ENCODE data around the gene LAMA3.

Gene LAMA3

DNA sequence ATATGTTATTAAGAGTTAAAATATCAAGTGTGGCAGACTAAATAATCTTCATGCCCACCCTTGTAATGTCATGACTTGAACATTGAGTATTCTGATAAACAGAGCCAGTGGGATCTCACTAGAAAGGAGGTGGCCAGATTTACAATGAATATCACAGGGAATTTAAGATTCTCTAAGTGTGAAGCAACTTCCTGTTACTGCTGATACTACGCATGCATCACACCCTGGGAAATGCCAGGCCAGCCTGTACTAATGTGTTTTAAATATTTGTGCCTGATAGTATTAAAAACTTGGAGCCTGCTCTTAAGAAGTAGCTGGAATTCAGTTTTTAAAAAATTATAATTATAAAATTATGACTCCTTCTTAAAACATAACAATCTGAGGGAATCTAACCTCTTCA lies 148.3 kb downstream of the LAMA3 start:
- Histone ChIP-seq H3K4me3 (ENCODE audit: low read depth, low read length) (no peak overlapping the region), H3K4me1 (ENCODE audit: control insufficient read depth, insufficient read depth, low read length) (no peaks in the 10 kb centered on the region), H3K27me3 (ENCODE audit: control insufficient read depth, insufficient read depth, low read length) (no peaks in the 10 kb centered on the region), H3K9ac (ENCODE audit: low read depth, low read length) (no peak overlapping the region), H3K9me3 (ENCODE audit: control insufficient read depth, insufficient read depth, low read length) (no peaks in the 10 kb centered on the region), H3K36me3 (ENCODE audit: control insufficient read depth, insufficient read depth, low read length) (no peaks in the 10 kb centered on the region)

DNA sequence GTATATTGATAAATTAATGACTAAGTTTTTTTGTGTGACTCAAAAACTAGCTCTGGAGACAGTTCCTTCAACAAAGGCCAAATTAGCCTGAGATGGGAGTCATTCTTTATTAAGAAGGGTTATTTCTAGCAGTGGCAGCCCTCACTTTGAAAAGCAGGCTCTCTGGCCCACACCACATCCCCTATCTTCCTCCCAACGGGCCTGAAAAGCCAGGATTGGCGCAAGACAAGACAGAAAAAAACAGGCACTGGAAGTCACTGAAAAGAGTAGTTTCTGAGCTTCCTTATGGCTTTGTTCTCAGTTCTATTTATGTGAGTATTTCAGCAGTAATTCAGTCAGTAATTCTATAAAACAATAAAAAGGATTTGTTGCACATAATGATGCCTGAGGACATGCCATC lies 149.0 kb downstream of the LAMA3 start:
- Histone ChIP-seq H3K36me3 (ENCODE audit: control insufficient read depth, insufficient read depth, low read length) (no peaks in the 10 kb centered on the region), H3K4me1 (ENCODE audit: control insufficient read depth, insufficient read depth, low read length) (no peaks in the 10 kb centered on the region), H3K4me3 (ENCODE audit: low read depth, low read length) (no peak overlapping the region), H3K9ac (ENCODE audit: low read depth, low read length) (no peak overlapping the region), H3K27me3 (ENCODE audit: control insufficient read depth, insufficient read depth, low read length) (no peaks in the 10 kb centered on the region), H3K9me3 (ENCODE audit: control insufficient read depth, insufficient read depth, low read length) (no peaks in the 10 kb centered on the region)

DNA sequence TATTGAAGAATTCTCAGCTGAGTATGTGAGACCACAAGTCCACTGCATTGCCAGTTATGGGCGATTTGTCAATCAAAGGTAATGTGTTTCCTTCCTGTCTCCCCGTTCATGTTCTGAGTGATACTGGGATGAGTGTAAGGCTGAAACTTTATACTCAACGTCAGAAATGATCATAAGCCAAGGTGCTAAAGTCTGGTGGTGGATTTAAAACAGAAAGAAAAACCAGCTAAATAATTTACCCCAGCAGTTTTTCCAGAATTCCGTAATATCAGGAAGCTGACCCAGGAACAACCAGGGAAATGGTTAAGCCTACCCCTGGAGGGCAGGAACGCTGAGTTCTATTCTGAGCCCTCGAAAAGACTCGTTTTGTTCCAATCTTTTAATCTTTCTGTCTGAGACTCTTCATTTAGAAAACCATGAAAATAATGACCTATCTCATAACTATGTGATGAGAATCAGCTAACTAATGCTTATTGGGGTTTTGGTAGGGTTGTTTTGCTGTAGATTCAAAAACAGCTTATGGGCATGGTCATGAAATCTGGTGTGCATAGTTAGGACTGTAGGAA lies 149.6 kb downstream of the LAMA3 start:
- Histone ChIP-seq H3K9me3 (ENCODE audit: control insufficient read depth, insufficient read depth, low read length) (no peaks in the 10 kb centered on the region), H3K4me1 (ENCODE audit: control insufficient read depth, insufficient read depth, low read length) (no peaks in the 10 kb centered on the region), H3K36me3 (ENCODE audit: control insufficient read depth, insufficient read depth, low read length) (no peaks in the 10 kb centered on the region), H3K27me3 (ENCODE audit: control insufficient read depth, insufficient read depth, low read length) (no peaks in the 10 kb centered on the region), H3K9ac (ENCODE audit: low read depth, low read length) (no peak overlapping the region), H3K4me3 (ENCODE audit: low read depth, low read length) (no peak overlapping the region)

DNA sequence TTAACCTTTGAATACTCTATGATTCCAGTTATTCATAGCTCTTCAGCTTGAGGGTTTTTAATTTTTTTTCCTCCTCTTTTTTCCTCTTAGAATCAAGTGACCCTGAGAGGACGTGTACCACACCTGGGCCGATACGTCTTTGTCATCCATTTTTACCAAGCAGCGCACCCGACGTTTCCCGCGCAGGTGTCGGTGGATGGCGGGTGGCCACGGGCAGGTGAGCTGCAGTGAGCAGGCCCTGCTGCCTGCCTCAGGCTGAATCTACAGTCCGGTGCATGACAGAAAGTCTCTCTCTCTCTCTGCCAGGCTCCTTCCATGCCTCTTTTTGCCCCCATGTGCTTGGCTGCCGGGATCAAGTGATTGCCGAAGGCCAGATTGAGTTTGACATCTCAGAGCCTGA lies 153.1 kb downstream of the LAMA3 start:
- Histone ChIP-seq H3K4me1 (ENCODE audit: control insufficient read depth, insufficient read depth, low read length) (peaks cover 4% of the 10 kb centered on the region), H3K9me3 (ENCODE audit: control insufficient read depth, insufficient read depth, low read length) (no peaks in the 10 kb centered on the region), H3K36me3 (ENCODE audit: control insufficient read depth, insufficient read depth, low read length) (no peaks in the 10 kb centered on the region), H3K4me3 (ENCODE audit: low read depth, low read length) (no peak overlapping the region), H3K27me3 (ENCODE audit: control insufficient read depth, insufficient read depth, low read length) (no peaks in the 10 kb centered on the region), H3K9ac (ENCODE audit: low read depth, low read length) (no peak overlapping the region)

DNA sequence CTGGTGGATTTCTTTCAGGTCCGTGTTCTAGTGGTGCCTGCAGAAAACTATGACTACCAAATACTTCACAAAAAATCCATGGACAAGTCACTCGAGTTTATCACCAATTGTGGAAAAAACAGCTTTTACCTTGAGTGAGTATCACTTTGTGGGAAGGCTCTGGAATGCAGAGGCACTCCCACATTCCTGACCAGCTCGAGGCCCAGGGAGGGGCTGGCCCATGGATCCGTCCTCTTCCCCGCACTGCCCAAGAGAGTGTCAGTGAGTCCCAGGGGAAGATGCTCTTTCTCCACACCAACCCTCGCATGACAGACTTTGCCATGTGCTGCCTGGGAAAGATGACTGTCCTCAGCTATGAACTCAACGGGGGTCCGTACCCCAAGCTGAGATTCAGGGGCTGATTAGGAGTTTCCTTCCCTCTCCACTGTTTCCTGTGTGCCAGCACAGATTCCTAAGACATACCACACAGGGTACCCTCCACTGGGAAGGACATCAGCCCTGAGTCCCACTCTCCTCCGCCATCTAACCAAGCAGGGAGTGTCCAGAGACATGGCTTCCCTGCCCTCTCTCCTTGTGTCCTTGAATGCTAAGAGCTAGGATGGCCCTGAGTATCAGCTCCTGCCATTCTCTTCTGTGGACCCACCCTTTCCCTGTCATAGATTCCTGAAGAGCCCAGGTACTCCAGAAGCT lies 155.9 kb downstream of the LAMA3 start:
- H3K9ac ChIP-seq (ENCODE audit: low read depth, low read length), result no peak overlapping the region
- H3K4me3 ChIP-seq (ENCODE audit: low read depth, low read length), result no peak overlapping the region
- H3K36me3 ChIP-seq (ENCODE audit: control insufficient read depth, insufficient read depth, low read length), result no peaks in the 10 kb centered on the region
- H3K27me3 ChIP-seq (ENCODE audit: control insufficient read depth, insufficient read depth, low read length), result no peaks in the 10 kb centered on the region
- no peaks in the 10 kb centered on the region for H3K9me3 ChIP-seq (ENCODE audit: control insufficient read depth, insufficient read depth, low read length)
- peaks cover 8% of the 10 kb centered on the region for H3K4me1 ChIP-seq (ENCODE audit: control insufficient read depth, insufficient read depth, low read length)

DNA sequence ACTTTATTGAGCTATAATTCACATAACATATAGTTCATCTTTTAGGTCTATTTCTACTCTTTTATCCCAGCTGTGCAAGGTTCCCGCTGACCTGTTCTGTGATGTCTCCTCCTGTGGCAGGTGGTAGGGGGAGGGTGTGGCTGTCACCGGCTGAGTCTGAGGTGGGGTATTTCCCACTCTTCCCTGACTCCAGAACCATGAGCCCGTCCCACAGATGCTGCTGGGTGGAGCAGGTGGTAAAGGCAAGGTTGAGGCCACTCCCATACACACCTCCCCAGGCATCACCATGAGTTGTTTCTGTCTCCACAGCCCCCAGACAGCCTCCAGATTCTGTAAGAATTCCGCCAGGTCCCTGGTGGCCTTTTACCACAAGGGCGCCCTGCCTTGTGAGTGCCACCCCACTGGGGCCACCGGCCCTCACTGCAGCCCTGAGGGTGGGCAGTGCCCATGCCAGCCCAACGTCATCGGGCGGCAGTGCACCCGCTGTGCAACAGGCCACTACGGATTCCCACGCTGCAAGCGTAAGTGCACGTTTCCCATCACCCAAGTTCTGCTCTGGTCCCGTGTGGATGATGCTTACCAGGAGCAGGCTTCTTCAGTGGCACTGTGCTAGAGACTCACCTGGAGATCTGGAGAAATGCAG lies 156.9 kb downstream of the LAMA3 start:
- H3K27me3 ChIP-seq (ENCODE audit: control insufficient read depth, insufficient read depth, low read length), result no peaks in the 10 kb centered on the region
- H3K9ac ChIP-seq (ENCODE audit: low read depth, low read length), result no peak overlapping the region
- no peaks in the 10 kb centered on the region for H3K9me3 ChIP-seq (ENCODE audit: control insufficient read depth, insufficient read depth, low read length)
- H3K4me1 ChIP-seq (ENCODE audit: control insufficient read depth, insufficient read depth, low read length), result peaks cover 8% of the 10 kb centered on the region
- H3K4me3 ChIP-seq (ENCODE audit: low read depth, low read length), result no peak overlapping the region
- H3K36me3 ChIP-seq (ENCODE audit: control insufficient read depth, insufficient read depth, low read length), result no peaks in the 10 kb centered on the region

DNA sequence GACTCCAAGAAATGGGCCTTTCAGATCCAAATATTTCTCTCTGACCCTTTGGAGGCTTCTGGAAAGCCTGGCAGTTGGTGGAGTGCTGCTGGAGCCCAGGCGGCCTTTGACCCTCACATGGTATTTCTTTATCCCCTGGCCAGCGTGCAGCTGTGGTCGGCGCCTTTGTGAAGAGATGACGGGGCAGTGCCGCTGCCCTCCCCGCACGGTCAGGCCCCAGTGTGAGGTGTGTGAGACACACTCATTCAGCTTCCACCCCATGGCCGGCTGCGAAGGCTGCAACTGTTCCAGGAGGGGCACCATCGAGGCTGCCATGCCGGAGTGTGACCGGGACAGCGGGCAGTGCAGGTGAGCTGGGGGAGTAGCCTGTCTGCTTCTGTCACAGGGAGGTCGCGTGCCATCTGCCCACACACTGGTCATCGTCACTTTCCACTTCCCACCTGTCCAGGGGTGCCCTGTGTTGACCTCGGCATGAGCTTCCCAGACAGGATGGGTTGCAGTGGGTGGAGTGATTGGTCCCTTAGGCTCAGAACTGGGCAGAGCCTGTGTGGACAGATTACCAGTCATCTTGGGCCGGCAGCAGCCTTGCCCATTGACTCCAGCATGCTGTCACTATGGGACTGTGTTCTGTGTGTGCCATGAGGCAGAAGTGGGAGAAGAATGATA lies 158.2 kb downstream of the LAMA3 start:
- peaks cover 8% of the 10 kb centered on the region for H3K4me1 ChIP-seq (ENCODE audit: control insufficient read depth, insufficient read depth, low read length)
- H3K9me3 ChIP-seq (ENCODE audit: control insufficient read depth, insufficient read depth, low read length), result no peaks in the 10 kb centered on the region
- no peak overlapping the region for H3K4me3 ChIP-seq (ENCODE audit: low read depth, low read length)
- no peaks in the 10 kb centered on the region for H3K36me3 ChIP-seq (ENCODE audit: control insufficient read depth, insufficient read depth, low read length)
- no peaks in the 10 kb centered on the region for H3K27me3 ChIP-seq (ENCODE audit: control insufficient read depth, insufficient read depth, low read length)
- no peak overlapping the region for H3K9ac ChIP-seq (ENCODE audit: low read depth, low read length)

DNA sequence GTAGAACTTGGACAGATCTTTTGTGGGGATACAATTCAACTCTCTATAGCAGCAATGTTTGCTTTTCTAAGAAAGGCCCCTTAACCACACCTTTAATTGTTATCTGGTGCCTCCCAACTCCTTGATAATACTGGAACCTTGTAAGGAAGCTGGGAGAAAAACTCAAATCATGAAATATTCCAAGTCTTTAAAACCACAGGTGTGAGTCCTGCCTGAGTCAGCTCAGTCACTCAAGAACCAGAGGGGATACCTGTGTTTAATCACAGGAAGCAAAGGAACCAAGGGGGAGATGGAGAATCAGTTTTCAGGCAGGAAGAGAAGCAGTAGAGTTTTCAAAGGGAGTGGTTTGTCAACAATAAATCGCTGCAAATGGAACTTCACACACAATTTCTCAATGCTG lies 159.9 kb downstream of the LAMA3 start:
- H3K36me3 ChIP-seq (ENCODE audit: control insufficient read depth, insufficient read depth, low read length), result no peaks in the 10 kb centered on the region
- H3K4me3 ChIP-seq (ENCODE audit: low read depth, low read length), result no peak overlapping the region
- H3K27me3 ChIP-seq (ENCODE audit: control insufficient read depth, insufficient read depth, low read length), result no peaks in the 10 kb centered on the region
- H3K9me3 ChIP-seq (ENCODE audit: control insufficient read depth, insufficient read depth, low read length), result no peaks in the 10 kb centered on the region
- peaks cover 8% of the 10 kb centered on the region for H3K4me1 ChIP-seq (ENCODE audit: control insufficient read depth, insufficient read depth, low read length)
- H3K9ac ChIP-seq (ENCODE audit: low read depth, low read length), result no peak overlapping the region

DNA sequence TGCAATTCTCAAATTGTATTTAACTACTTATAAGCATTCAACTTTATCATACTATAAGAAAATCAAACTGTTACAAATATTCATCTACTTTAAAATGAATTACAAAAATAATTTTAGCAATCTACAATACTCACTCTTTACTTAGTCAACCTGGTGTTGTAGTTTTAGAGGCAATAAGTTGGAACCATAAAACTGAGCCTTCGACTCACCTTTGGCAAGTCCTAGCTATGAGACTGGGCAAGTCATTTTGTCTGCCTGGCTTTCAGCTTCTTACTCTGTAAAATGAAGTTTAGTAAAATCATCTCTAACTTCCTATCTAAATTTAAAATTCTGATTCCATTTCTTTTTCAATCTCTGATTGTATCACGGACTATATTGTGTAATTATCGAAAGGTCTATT lies 161.0 kb downstream of the LAMA3 start:
- Histone ChIP-seq H3K4me3 (ENCODE audit: low read depth, low read length) (no peak overlapping the region), H3K36me3 (ENCODE audit: control insufficient read depth, insufficient read depth, low read length) (no peaks in the 10 kb centered on the region), H3K9ac (ENCODE audit: low read depth, low read length) (no peak overlapping the region), H3K9me3 (ENCODE audit: control insufficient read depth, insufficient read depth, low read length) (no peaks in the 10 kb centered on the region), H3K4me1 (ENCODE audit: control insufficient read depth, insufficient read depth, low read length) (peaks cover 6% of the 10 kb centered on the region), H3K27me3 (ENCODE audit: control insufficient read depth, insufficient read depth, low read length) (no peaks in the 10 kb centered on the region)

DNA sequence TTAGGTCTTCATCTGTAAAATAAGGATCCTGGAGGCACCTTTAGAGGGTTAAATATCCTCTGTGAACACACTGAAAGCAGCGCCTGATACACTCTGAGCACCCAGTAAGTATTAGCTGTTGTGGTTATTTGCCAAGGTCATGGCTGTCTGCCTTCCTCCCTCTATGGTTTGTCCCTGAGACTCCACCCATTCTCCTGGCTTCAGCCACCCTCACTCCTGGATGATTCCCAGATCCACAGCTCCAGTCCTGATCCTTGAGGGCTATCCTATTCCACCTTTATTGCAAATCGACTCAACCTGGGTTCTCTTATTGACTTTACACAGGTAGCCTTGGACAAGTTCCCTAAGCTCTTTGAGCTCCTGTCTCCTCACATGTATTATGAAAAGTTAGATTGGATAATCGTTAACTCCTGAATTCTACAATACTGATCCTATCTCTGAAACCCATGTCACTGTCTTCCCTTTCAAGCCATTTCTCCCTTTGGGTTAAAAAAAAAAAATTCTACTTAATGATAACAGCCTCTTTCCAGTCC lies 162.3 kb downstream of the LAMA3 start:
- Histone ChIP-seq H3K9ac (ENCODE audit: low read depth, low read length) (no peak overlapping the region), H3K36me3 (ENCODE audit: control insufficient read depth, insufficient read depth, low read length) (no peaks in the 10 kb centered on the region), H3K4me3 (ENCODE audit: low read depth, low read length) (no peak overlapping the region), H3K4me1 (ENCODE audit: control insufficient read depth, insufficient read depth, low read length) (peaks cover 5% of the 10 kb centered on the region), H3K9me3 (ENCODE audit: control insufficient read depth, insufficient read depth, low read length) (no peaks in the 10 kb centered on the region), H3K27me3 (ENCODE audit: control insufficient read depth, insufficient read depth, low read length) (no peaks in the 10 kb centered on the region)

DNA sequence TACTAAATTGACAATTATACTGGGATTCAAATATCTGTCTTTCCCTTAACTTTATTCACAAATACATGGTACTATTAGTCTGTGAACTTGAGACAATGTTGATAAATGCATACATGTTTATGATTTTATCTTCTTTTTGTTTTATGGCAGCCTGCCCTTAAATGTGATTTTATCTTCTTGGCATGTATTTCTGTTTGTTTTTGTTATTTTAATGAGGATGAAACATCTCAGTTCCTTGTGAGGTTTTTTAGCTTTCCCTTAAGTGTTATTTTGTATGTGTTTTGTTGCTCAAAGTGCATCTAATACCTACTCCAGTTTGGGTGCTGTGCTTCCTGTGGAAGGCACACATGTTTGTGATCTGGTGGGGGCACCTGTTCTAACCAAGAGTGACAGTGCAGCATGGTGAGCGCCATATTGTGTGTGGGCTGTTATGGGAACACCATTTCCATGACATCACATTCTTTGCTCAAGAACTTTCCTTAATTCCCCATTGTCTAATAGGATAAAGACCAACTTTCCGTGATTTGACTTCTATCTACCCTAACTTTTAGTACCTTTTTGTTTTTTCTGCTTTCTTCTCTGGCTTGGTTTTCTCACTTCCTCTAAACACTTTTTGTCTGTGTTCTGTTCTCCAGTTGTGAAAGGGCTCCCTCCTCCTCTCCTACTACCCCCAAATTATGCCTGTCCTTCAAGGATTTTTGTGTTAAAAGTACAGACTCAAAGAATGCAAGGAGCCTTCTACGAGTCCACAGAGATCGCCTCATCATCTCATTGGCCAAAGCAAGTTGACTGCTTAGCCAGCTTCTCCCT lies 163.2 kb downstream of the LAMA3 start:
- peaks cover 6% of the 10 kb centered on the region for H3K4me1 ChIP-seq (ENCODE audit: control insufficient read depth, insufficient read depth, low read length)
- no peak overlapping the region for H3K4me3 ChIP-seq (ENCODE audit: low read depth, low read length)
- H3K9ac ChIP-seq (ENCODE audit: low read depth, low read length), result no peak overlapping the region
- H3K9me3 ChIP-seq (ENCODE audit: control insufficient read depth, insufficient read depth, low read length), result no peaks in the 10 kb centered on the region
- no peaks in the 10 kb centered on the region for H3K36me3 ChIP-seq (ENCODE audit: control insufficient read depth, insufficient read depth, low read length)
- H3K27me3 ChIP-seq (ENCODE audit: control insufficient read depth, insufficient read depth, low read length), result no peaks in the 10 kb centered on the region

Measured in iPS-15b (cell line).